ENCODE data around the gene LTBP3. TPM values are rescaled to one million over a fixed set of nuclear protein-coding genes. Genes with fewer than 3 reads are reported as not detected.

LTBP3 gene
- total RNA-seq, 1 donor = 47.3 TPM

DNA sequence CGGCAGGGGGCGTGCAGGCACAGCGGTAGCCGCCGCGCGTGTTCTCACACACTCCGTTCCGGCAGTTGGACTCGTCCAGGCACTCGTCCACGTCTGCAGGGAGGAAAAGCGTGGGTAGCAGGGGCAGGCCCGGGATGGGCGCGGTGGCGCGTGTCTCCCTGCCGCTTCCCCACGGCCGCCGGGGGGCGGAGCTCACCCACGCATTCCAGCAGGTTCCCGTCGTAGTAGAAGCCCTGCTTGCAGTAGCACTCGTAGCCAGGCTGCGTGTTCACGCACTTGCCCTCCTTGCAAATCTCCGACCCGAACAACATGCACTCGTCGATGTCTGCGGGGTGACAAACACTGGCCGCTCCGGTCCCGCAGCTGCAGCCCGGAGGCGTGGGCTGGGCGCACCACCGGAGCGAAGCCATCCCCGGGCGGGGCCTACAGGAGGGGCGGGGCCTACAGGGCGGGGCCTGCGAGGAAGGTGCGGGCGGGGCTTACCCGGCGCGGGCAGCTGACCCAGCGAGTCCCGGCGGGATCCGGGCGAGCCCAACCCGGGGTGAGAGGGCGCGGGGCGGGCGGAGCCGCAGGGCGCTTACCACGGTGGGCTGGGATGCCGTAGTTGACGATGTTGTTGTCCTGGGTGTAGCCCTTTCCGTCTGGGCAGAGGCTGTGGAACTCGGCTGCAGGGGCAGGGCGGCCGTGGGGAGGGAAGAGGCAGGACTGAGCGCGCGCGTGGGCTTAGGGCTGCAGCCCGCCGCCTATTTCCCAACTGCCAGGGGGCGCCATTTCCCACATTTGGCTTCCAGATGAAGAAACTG lies 17.7 kb downstream of the LTBP3 start:
- TF ChIP-seq, protein P1, sequence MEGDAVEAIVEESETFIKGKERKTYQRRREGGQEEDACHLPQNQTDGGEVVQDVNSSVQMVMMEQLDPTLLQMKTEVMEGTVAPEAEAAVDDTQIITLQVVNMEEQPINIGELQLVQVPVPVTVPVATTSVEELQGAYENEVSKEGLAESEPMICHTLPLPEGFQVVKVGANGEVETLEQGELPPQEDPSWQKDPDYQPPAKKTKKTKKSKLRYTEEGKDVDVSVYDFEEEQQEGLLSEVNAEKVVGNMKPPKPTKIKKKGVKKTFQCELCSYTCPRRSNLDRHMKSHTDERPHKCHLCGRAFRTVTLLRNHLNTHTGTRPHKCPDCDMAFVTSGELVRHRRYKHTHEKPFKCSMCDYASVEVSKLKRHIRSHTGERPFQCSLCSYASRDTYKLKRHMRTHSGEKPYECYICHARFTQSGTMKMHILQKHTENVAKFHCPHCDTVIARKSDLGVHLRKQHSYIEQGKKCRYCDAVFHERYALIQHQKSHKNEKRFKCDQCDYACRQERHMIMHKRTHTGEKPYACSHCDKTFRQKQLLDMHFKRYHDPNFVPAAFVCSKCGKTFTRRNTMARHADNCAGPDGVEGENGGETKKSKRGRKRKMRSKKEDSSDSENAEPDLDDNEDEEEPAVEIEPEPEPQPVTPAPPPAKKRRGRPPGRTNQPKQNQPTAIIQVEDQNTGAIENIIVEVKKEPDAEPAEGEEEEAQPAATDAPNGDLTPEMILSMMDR (IDR thresholded peaks at IDR 0.05; ENCODE audit: insufficient read depth, low read length) = peak; percentile 81
- peak overlapping the region; percentile 54 for H3K4me3 ChIP-seq (ENCODE audit: low read depth, low read length)
- DNase-seq (ENCODE audit: low read depth) = peak; percentile 85

DNA sequence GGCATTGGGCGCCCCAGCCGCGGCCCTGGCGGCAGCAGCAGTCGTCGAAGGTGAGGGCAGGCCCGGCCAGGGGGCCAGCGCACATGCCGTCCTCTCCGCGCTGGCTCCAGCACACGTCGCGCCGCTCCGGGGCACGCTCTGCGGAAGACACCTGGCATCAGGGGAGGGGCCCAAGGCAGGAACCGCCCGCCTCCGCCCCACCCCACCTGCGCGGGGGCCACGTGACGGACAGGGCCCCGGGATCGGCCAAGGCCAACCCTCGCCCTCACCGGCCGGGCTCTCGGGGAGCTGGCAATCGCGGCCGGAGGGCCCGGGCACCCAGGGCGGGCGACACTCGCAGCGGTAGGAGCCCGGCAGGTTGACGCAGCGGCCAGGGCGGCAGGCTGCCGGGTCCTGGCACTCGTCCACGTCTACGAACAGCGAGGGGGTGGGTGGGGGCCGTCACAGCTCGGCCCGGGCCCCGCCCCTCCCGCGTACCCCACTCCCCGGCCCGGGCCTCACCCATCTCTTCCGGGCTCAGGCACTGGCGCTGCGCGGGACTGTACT lies 18.3 kb downstream of the LTBP3 start:
- DNase-seq (ENCODE audit: low read depth) = no peak
- peak overlapping the region; percentile 50 for H3K4me3 ChIP-seq (ENCODE audit: low read depth, low read length)
- TF ChIP-seq, protein P1 (IDR thresholded peaks at IDR 0.05; ENCODE audit: insufficient read depth, low read length) = no peak

DNA sequence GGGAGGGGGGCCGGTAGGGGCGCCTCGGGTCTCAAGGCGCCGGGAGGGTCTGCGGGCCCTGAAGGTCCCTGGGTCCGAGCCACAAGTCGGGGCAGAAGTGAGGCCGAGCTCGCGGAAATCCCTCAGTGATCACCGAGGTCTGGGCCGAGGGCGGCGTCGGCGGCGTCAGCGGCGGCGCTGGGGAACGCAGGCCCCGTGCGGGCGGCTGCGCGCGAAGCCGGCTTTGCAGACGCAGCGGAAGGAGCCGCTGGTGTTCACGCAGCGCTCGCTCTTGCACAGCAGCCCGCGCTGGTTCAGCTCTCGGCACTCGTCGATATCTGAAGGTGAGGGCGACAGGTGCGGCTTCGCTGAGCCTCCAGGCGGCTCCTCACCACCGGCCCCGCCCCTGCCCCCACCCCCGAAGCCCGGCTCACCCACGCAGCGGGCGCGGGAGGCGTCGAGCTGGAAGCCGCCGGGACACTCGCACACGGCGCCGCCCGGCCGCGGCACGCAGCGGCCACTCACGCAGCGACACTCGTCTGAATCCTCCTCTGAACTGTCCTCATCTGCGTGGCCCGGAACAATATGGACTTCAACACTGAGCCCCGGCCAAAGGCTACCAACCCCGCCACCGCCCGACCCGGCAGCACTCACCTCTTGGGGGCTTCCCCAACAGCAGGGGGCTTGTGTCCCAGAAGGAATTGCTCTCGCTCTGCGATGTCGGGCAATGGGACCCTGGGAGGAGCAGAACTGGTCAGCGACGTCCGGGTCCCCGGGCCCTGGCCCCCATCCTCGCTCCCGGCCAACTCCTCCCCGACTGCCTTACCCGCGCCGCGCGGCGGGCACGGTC lies 19.0 kb downstream of the LTBP3 start:
- TF ChIP-seq, protein P1 (IDR thresholded peaks at IDR 0.05; ENCODE audit: insufficient read depth, low read length) = no peak
- DNase-seq (ENCODE audit: low read depth) = no peak
- H3K4me3 ChIP-seq (ENCODE audit: low read depth, low read length) = no peak overlapping the region

DNA sequence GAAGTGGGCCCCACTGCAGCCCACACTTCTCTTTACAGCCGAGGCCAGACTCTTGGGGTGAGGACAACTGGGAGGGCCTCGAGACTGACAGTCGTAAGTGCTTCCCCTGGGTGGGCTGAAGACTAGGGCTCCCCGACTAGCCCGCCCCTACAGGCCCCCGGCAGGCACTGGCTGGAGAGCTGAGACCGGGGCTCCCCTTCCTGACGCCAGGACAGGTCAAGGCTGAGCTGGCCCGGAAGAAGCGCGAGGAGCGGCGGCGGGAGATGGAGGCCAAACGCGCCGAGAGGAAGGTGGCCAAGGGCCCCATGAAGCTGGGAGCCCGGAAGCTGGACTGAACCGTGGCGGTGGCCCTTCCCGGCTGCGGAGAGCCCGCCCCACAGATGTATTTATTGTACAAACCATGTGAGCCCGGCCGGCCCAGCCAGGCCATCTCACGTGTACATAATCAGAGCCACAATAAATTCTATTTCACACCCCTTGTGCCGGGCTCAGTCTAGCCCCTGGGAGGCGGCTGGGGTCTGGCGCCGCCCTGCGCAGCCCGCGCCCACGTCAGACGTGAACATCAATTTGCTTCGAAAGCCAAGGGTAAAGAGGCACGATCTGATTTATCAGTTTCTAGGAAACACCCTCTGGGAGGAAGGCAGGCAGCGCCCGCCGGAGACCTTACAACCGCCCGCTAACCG lies 19.8 kb downstream of the LTBP3 start:
- no peak for DNase-seq (ENCODE audit: low read depth)
- H3K4me3 ChIP-seq (ENCODE audit: low read depth, low read length) = no peak overlapping the region
- TF ChIP-seq, protein P1 (IDR thresholded peaks at IDR 0.05; ENCODE audit: insufficient read depth, low read length) = no peak

DNA sequence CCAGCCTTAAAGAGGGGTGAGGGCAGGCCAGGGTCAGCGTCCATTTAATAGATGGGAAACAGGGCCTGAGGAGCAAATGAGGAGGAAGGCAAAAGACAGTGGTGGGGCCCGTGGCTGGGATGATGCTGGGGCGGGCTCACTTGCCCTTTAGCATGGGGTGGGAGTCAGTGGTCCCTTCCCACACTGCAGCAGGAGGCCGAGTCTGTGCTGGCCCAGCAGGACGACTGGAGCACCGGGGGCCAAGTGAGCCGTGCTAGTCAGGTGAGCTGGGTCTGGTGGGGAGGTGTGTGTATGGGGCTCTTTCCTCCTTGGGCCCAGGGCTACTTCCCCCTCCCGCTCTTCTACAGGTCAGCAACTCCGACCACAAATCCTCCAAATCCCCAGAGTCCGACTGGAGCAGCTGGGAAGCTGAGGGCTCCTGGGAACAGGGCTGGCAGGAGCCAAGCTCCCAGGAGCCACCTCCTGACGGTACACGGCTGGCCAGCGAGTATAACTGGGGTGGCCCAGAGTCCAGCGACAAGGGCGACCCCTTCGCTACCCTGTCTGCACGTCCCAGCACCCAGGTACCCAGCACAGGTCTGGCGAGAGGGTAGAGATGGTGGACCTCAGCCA lies 20.4 kb downstream of the LTBP3 start:
- DNase-seq (ENCODE audit: low read depth) = no peak
- H3K4me3 ChIP-seq (ENCODE audit: low read depth, low read length) = no peak overlapping the region
- TF ChIP-seq, protein P1 (IDR thresholded peaks at IDR 0.05; ENCODE audit: insufficient read depth, low read length) = no peak

DNA sequence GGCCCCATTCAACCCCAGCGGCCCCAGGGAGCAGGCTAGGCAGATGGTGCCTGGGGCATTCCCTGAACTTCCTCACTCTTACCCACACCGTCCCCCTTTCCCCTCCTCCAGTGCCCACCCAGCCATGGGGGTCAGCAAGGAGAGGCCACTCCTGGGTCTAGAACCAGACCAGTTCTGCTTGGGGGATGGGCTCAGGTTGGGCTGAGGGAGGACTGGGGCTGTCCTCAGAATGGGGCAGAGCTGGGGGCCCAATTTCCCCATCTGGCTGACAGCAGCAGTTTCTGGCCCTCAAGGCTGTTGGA lies 20.9 kb downstream of the LTBP3 start:
- DNase-seq (ENCODE audit: low read depth) = no peak
- TF ChIP-seq, protein P1 (IDR thresholded peaks at IDR 0.05; ENCODE audit: insufficient read depth, low read length) = no peak
- H3K4me3 ChIP-seq (ENCODE audit: low read depth, low read length) = no peak overlapping the region
